DMS153 treated with DMSO at 0.1 percent for 48 hours (cell line): ENCODE measurements around the gene FRK.
"Not testable (repeated sequence)": the region's sequence is repeated elsewhere in the genome, so short reads cannot be mapped to it uniquely, and the experiment has no call there.

Experiments
- DNase-seq: peaks from one replicate; lab custom pipeline; 2025; ENCODE audit not compliant: unreplicated experiment; lab: John Stamatoyannopoulos, UW

Gene FRK, protein sequence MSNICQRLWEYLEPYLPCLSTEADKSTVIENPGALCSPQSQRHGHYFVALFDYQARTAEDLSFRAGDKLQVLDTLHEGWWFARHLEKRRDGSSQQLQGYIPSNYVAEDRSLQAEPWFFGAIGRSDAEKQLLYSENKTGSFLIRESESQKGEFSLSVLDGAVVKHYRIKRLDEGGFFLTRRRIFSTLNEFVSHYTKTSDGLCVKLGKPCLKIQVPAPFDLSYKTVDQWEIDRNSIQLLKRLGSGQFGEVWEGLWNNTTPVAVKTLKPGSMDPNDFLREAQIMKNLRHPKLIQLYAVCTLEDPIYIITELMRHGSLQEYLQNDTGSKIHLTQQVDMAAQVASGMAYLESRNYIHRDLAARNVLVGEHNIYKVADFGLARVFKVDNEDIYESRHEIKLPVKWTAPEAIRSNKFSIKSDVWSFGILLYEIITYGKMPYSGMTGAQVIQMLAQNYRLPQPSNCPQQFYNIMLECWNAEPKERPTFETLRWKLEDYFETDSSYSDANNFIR

DNA sequence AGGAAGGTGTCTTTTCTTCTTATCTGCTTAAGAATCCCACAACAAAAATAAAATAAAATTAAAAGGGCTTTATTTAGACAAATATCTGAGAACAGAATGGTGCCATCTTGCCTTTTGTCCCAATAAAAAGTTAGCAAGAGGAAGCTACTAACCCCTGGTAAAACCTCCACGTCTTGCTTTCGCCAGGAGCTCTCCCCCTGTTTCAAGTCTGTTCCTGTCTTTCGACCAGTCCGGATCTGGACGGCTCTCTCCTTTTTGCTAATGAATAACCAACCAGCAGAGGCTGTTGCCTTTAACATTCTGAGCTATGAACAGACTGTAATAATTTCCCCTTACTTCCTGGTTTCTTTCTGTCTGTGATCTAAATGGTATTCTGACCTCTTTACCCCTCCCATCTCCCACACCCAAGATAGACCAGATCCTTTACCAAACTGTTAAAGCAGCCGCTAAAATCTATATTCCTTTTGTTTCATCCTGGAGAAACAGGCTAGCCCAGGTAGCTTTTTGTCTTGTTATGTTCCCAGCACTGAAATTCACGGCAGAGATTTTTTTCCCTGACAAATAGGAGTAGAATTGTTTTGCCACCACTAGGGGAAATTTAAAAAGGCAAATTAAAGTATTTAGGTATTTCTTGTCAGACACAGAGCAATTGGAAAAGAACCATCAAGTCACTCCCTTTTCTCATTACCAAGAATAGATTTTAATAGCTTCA lies at the start of gene FRK:
FRK (minus strand) TSS at position 320 of the 712 bp plus-strand sequence. CDS start 580 bp downstream, outside the sequence.
- DNase-seq = peak; percentile 66

DNA sequence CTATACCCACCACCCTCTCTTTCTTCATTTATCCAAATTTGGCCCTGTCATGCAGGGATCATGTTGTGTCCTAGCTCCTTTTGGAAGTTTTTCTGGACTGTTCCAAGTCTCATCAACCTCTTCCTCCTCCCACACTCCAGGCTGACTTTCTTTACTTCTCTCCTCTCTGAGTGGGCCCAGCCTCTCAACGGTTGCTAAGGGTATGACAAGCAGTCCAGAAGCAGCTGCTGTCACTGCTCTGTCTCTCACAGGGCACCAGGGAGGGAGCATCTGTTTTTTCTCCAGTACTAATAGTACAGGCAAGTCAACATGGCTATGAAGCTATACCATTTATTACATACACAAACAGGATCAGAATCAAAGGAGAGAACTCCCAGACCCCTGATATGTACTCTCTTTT lies 48.1 kb upstream of the FRK start:
- DNase-seq = no peak

DNA sequence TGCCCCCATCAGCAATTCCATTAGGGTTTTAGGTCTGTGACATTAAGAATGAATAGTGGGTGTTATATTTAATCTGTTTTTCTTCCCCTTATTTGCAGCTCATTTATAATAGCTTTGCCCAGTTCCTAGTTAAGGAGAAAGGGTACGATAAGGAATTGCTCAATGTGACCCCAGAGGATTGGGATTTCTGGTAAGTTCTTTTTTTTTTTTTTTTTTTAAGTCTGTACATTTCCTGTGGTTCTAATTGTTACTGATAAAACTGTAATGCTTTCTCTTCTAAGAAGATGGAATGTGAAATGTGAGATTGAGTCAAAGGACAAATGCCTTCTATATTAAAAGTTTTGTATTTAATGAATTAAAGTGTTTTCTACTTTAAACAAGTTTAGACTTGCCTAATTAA lies 45.5 kb upstream of the FRK start:
- DNase-seq = no peak

DNA sequence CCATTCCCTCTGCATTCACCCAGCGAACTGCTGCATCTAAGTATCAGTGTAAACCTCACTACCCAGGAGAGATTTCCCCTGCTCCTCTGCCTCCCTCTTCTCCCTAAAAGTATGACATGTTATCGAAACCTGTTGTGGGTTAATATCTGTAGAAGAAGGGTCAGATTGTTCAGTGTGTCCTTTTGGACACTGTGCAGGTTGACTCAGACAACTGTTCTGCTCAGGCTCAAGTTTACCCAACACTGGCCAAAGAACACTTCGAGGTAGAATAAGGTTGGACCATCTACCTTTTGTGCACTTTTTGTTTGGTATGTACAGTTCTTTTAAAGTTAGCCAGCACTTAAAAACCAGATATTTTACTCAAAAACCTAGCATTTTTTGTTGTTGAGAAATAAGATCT lies 44.6 kb upstream of the FRK start:
- DNase-seq = no peak

DNA sequence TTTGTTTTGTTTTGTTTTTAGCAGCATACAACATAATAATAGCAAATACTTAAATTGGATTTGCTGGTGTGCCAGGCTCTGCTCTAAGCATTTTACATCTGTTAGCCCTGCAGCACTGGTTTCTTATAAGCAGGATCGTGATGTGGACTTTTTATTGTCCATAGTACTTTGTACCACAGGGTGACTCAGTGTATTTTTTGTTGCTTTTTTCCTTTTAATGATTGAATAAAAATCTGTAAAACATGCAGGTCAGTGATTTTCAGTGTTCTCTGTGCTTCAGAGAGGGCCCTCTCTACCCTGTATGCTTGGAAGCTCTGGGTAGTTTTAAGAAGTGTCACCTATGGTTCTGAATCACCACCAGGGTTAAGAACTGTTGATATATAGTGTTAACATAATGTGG lies 43.9 kb upstream of the FRK start:
- DNase-seq = no peak

DNA sequence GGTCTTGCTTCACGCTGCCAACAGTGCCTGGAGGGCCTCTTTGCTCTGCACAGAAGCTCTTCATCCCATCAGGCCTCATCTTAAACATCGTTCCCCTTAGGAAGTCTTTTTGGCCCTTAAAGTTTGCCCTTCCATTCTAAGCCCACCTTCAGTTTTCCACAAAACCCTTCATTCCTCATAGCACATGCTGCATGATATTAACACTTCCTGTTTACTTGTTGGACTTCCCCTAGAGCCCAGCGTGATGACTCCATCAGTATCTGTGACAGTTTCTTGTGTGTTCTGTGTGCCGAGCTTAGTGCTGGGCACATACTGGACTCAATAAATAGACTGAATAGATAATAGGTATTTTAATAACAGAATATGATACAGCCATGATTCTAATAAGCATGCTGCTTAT lies 42.2 kb upstream of the FRK start:
- no peak for DNase-seq

DNA sequence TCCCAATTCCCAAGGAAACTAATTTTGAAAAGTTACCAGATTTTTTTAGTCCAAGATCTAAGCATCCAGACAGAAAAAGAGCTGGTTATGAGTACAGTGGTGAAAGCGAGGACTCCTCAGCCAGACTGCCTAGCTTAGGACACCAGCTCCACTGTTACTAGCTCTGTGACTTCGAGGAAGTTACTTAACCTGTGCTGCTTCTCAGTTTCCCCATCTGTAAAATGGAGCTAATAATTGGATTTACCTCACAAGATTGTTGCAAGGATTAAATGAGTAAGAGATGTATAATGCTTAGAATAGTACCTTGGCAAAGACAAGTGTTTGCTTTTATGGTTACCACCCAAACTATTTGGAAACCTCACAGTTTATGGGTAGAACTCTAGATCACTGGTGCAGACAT lies 41.1 kb upstream of the FRK start:
- no peak for DNase-seq

DNA sequence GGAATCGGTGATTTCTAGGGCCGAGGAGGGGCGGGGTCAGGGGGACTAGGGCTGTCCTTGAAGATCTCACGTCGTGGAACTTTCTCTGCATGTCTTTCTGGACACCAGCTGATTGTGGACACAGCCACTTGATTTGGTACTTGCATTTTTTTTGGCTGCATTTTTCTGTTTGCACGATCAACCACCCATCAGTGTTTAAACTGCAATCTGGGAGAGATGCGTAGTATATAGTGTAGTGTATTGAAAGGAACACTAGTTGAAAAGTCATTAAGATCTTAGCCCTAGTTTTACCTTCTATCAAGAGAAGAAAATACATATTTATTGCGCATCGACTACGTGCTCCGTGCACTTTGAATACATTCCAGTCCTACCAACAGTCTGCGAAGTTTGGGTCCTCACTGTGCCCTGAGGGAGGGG lies 40.6 kb upstream of the FRK start:
- DNase-seq = no peak

DNA sequence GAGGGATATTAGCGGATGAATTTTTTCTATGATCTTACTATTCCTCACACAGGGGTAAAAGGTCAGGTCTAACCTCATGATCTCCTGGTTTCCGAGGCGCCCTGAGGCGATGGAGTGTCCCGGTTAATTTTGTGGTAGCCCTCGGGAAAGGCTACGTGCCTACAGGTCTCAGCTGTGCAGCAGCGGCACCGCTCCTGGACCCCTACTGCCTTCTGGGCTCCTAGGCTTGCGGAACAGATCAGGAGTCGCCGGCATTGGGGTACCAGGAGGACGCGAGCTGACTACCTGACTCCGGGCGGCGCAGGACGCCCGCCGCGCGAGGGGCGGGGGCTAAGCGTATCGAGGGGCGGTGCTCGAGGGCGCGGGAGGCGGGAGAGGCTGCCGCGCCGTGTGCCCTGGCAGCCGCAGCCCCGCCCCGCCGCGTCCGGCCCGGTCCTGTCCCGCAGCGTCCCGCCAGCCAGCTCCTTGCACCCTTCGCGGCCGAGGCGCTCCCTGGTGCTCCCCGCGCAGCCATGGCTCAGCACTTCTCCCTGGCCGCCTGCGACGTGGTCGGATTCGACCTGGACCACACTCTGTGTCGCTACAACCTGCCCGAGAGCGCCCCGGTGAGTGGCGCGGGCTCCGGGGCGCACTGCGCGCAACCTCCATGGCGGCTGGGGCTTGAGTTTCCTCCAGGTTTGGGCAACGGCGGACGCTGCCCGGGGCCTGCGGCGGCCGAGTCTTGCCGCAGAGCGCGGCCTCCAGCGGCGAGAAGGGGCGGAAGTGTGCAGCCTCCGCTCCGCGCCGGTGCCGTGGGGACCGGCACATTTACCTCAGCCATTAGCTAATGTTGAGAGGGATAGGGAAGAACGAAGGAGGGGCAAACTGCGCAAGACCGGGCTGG lies 40.0 kb upstream of the FRK start, which contains the start of gene NT5DC1:
NT5DC1 (plus strand) TSS at position 435 of the 883 bp plus-strand sequence; CDS start at position 513, 78 bp downstream.
- DNase-seq = peak; percentile 79

DNA sequence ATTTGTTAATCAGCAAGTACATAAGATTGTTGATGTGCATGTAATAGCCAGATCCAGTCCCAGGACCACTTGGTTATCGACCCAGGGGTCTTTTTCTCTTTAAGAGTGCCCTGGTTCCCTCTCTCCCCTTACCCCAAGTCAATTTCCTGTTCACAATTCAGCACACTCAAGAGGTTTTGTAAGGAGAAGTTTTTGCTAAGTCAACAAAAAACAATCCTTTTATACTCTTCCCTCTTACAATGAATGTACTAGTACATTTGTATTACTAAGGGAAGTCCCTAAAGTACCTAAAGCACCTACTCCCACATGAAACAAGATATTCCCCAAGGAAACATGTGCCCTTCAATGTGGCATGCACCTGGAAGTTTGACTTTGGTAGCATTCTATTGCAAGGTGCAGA lies 38.3 kb upstream of the FRK start:
- no peak for DNase-seq

DNA sequence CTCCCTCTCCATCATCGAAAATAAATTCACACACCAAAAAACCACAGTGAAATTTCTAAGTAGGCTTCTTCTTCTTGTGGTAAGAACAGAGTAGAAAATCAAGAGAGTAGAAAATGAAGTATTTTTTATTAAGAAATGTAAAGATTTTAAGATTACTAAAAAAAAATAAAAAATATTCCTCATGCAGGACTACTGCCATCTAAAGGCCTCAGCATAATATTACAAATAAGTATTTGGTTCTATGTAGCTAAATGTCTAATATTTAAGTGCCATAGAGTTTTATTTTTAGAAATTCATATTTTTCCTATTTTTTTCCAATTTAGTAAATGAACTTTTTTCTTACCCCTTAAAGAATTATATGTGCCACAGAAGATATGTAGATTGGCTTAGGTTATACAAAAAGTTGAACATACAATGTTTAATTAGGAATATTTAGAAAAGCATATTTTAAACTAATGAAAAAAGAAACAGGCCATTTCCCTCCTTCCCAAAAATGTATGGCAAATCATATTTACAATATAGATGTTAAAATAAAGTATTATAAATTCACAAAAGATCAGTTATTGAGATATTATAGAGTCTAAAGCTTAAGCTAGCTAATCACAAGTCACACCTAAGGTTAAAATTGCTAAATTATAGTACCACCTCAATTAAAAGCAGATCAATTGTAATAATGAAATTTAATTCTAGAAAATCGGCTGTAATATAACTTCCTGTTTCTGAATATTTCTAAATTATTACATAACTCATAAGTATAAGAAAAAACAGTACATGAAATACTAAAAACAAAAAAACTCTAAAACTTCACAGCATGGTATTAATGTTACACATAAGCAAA lies 36.5 kb upstream of the FRK start:
- DNase-seq = no peak

DNA sequence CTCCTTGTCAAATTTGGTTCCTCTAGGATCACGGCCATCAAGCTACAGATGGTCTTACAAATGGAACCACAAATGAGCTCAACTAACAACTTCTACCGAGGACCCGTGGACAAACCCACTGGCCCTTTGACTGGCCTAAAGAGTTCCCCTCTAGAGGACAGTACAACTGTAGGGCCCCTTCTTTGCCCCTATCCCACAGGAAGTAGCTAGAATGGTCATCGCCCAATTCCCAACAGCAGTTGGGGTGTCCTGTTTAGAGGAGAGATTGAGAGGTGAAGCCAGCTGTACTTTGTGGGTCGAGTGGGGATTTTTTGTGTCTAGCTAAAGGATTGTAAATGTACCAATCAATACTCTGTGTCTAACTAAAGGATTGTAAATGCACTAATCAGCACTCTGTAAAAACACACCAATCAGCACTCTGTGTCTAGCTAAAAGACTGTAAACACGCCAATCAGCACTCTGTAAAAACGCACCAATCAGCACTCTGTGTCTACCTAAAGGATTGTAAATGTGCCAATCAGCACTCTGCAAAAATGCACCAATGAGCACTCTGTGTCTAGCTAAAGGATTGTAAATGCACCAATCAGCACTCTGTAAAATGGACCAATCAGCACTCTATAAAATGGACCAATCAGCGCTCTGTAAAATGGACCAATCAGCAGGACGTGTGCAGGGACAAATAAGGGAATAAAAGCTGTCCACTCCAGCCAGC lies 35.5 kb upstream of the FRK start:
- DNase-seq = not testable (repeated sequence)

DNA sequence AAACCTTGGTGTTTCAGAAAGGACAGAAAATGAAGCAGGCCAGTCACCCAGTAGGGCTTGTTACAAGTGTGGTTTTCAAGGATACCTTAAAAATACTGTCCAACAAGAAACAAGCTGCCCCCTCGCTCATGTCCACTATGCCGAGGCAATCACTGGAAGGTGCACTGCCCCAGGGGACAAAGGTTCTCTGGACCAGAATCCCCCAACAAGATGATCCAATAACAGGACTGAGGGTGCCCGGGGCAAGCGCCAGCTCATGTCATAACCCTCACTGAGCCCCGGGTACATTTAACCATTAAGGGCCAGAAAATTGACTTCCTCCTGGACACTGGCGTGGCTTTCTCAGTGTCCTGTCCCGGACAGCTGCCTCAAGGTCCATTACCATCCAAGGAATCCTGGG lies 33.4 kb upstream of the FRK start:
- DNase-seq = no peak

DNA sequence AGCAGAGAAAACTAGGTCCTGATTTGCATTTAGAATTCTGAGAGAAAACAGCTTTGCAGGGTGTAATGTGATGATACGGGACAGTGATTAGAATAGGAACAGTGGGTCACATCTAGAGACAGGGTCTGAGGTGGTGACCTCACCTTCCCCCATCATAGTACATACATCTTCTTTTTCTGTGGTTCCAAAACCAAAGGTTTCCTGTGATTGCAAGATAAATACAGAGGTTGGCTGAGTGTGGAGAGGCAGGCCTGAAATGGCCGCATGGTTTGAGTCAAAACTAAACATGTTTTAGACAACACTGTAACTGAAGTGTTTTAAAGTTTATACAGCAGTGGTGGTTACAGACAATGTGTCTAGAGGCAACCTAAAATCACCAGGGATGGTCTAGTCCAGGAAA lies 29.6 kb upstream of the FRK start:
- no peak for DNase-seq

DNA sequence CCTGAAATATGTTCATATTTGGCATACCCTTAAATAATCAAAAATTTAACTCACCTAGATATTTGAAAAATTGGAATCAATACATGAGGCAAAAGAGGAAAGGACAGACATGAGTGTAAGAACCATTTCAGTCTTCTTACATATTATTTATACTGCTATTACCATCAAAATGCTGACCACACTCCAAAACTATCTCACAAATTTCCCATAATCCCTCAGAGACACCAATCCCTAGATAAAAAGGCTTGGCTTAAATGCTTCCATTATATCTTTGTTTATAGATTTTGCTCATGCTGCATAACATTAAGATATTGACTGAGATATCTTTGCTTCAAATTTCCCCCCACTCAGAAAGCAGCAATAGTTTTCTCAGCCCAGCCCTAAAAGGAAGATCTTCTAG lies 28.3 kb upstream of the FRK start:
- no peak for DNase-seq

DNA sequence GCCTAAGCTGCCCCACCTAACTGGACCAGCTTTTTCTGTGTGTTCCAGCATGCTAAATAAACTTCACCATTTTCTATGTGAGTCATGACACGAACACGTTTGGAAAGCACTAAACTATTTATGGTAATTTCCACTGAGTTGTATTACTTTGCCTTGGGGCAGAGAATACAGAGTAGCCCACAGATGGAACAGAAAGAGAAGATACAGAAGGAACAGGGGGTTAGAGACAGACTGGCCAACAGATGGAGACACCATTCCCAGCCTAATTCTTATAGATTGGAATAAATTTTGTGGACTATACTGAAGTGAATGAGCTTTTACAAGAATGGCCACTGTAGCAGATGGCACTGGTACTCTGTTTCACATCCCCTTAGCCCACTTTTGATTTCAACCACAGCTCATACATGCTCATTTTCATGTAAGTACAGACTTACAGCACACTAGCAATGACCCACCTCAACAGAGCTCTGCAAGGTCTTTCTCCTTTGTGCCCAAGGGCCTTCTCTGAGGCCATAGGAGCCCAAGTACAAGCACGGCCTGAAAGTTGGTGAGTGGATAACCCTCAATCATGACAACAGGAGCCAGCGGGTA lies 26.8 kb upstream of the FRK start:
- DNase-seq = no peak

DNA sequence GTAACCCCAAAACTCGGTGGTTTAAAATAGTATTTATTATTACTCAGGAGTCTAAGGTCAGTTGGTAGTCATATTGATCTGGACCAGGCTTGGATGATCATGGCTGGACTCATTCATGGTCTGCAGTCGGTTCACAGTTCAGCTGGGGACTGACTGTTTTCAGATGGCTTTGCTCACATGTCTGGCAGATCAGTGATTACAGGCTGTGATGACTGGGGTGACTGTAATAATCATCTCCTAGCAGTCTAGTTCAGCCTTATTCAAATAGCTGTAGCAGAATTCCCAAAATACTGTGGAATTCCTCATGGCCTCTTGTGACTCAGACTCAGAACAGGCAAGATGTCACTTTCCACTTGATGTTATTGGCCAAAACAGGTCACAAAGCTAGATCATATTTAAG lies 23.6 kb upstream of the FRK start:
- DNase-seq = no peak

DNA sequence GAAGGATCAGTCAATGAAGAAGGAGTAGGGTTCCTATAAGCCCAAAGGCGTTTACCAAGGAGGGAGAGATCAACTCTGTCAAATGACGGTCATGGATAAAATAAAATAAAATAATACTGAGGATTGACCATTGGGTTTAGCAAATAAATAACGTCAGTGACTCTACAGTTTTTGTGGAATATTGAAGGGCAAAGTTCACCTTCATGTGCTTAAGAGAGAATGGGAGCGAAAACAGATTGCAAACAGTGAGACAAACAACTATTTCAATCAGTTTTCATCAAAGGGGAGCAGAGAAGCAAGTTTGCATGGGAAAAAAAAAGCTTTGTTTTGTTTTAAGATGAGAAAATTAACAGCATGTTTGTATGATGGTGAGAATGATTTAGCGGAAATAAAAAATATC lies 22.4 kb upstream of the FRK start:
- no peak for DNase-seq

DNA sequence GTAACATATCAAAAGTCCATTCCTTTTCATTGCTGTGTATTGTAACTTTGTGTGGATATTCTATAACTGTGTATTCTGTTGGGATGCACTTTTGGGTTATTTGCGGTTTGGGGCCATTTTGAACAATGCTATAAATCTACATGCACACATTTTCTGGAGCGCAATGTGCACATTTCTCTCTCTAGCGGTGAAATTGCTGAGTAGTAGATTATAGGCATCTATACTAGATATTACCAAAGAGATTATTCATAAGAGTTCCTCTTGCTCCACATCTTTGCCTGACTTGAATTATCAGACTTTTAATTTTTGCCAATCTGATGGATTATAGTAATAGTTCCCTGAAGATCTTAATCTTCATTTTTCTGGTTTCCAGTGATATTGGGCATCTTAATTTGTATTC lies 18.3 kb upstream of the FRK start:
- no peak for DNase-seq
